ENCODE measurements around the gene PGAP6. TPM values are rescaled to one million over a fixed set of nuclear protein-coding genes. Genes with fewer than 3 reads are reported as not detected.

Gene PGAP6
- total RNA-seq, 1 donor from 2014 or later = 133 TPM

DNA sequence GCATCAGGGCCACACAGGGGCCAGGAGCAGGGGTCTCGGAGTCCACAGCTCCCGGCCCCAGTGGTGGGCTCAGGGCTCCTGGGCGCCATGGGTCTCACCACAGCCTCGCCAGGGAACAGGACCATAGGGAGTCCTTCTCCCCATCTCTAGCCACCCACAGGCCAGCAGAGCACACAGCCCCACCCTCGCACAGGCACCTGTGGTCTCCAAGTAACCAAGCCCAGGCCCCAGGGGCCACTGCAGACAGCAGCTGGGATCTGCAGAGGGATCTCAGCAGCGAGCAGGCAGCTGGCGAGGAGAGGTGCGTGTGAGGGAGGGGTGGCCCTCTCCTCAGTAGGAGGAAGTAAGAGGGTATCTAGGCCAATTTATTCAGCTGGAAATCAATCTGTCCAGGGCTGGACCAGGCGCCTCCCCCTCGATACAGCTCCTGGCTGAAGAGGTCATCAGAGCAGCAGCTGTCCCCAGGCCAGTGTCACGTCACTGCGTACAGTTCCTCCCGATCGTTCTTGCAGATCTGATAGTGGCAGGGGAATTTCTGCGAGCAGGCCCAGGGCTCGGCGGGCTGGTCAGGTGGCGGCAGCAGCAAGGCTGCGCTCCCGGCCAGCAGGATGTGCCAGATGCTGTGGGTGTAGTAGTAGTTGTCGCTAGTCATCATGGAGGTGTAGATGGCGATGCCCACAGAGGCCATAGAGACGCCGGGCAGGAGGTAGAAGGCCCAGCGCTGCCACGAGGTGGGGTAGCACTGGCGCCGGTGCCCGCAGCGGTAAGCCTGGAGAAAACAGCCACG, 10.1 kb downstream of the PGAP6 start:
- DNase-seq (ENCODE audit: low spot score) = no peak
- Mint-ChIP-seq H3K9me3 (ENCODE audit: unreplicated experiment) (no peaks in the 10 kb centered on the region), H3K27me3 (ENCODE audit: unreplicated experiment) (peaks cover 10% of the 10 kb centered on the region), H3K4me1 (ENCODE audit: unreplicated experiment) (peaks cover 2% of the 10 kb centered on the region), H3K4me3 (ENCODE audit: unreplicated experiment) (no peak overlapping the region), H3K36me3 (ENCODE audit: low read depth, unreplicated experiment) (peaks cover 16% of the 10 kb centered on the region), H3K27ac (ENCODE audit: unreplicated experiment) (no peak overlapping the region)
- TF ChIP-seq, protein P1, sequence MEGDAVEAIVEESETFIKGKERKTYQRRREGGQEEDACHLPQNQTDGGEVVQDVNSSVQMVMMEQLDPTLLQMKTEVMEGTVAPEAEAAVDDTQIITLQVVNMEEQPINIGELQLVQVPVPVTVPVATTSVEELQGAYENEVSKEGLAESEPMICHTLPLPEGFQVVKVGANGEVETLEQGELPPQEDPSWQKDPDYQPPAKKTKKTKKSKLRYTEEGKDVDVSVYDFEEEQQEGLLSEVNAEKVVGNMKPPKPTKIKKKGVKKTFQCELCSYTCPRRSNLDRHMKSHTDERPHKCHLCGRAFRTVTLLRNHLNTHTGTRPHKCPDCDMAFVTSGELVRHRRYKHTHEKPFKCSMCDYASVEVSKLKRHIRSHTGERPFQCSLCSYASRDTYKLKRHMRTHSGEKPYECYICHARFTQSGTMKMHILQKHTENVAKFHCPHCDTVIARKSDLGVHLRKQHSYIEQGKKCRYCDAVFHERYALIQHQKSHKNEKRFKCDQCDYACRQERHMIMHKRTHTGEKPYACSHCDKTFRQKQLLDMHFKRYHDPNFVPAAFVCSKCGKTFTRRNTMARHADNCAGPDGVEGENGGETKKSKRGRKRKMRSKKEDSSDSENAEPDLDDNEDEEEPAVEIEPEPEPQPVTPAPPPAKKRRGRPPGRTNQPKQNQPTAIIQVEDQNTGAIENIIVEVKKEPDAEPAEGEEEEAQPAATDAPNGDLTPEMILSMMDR (IDR thresholded peaks at IDR 0.05; ENCODE audit: unreplicated experiment) = no peak

DNA sequence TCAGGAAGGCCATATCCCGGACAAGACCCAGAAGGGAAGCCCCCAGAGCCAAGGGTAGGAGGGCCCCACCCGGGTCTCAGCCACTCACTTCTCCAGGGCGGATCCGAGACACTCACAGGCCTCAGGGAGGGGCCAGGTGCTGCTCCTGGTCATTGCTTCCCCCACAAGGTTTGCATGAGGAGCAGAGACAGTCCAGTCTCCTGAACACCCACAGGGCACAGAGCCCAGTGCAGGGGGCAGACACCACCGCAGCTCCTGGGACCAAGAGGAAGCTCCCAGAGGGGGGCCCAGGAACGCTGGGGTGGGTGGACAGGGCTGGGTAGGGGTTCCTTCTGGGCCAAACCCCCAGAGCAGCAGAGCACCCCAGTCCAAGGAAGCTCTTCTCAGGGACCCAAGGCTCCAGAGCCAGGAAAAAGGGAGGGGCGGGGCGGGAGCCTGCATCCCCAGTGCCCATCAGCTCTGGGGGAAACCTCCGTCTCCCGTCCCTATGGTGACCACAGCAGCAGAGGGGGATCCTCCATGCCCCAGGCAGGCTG, 10.7 kb downstream of the PGAP6 start:
- peak overlapping the region; percentile 76 for H3K27ac Mint-ChIP-seq (ENCODE audit: unreplicated experiment)
- peaks cover 10% of the 10 kb centered on the region for H3K27me3 Mint-ChIP-seq (ENCODE audit: unreplicated experiment)
- peaks cover 2% of the 10 kb centered on the region for H3K4me1 Mint-ChIP-seq (ENCODE audit: unreplicated experiment)
- H3K9me3 Mint-ChIP-seq (ENCODE audit: unreplicated experiment) = no peaks in the 10 kb centered on the region
- no peak for DNase-seq (ENCODE audit: low spot score)
- H3K4me3 Mint-ChIP-seq (ENCODE audit: unreplicated experiment) = peak overlapping the region; percentile 93
- TF ChIP-seq, protein P1 (IDR thresholded peaks at IDR 0.05; ENCODE audit: unreplicated experiment) = no peak
- peaks cover 16% of the 10 kb centered on the region for H3K36me3 Mint-ChIP-seq (ENCODE audit: low read depth, unreplicated experiment)

DNA sequence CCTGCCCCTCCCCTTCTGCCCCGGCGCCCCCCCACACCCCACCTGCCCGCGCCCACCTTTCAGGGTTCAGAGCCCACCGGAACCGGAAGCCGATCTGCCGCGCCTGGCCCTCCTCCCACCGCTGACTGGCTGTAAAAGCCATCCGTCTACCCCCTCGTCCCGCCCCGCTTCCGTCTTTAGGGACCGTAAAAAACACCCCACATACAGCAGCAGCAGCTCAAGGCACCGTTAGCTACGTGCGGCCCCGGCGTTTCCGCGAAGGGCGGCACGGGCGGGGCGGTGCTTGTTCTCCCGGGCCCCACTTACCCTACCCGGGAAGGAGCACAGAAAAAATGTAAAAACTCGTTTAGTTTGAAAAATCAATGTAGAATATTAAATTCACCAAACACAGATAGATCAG, 11.3 kb downstream of the PGAP6 start, which contains the start of gene MRPL28:
TSS of gene MRPL28 (minus strand) at position 96 of the 400 bp plus-strand sequence. CDS start 320 bp downstream, outside the sequence.
- Mint-ChIP-seq H3K4me3 (ENCODE audit: unreplicated experiment) (peak within 1 kb of the TSS; percentile 93), H3K4me1 (ENCODE audit: unreplicated experiment) (peaks cover 2% of the 10 kb centered on the region), H3K27me3 (ENCODE audit: unreplicated experiment) (peaks cover 10% of the 10 kb centered on the region), H3K27ac (ENCODE audit: unreplicated experiment) (peak within 1 kb of the TSS; percentile 76), H3K36me3 (ENCODE audit: low read depth, unreplicated experiment) (peaks cover 16% of the 10 kb centered on the region), H3K9me3 (ENCODE audit: unreplicated experiment) (no peaks in the 10 kb centered on the region)
- TF ChIP-seq, protein P1 (IDR thresholded peaks at IDR 0.05; ENCODE audit: unreplicated experiment) = no peak
- peak; percentile 90 for DNase-seq (ENCODE audit: low spot score)

DNA sequence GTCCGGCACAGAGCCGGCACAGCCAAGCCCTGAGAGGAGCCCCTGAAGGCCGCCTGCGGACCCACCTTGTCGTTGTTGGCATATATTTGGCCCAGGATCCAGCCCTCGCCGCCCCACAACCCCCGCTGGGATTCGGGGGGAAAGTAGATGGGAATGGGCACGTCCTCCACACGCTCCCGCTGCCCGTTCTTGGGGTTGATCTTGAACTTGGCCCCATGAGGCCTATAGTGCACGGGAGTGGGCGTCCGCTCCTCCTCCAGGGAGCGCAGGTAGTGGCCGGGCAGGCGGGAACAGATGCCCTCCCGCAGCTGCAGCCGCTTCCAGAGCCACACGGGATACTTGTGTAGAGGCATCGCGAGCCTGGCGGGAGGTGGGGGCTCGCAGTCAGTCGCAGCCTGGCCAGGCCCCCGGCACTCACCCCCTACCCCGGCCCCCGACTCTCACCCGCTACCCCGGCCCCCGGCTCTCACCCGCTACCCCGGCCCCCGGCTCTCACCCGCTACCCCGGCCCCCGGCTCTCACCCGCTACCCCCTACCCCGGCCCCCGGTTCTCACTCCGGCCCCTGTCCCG, 11.8 kb downstream of the PGAP6 start:
- TF ChIP-seq, protein P1 (IDR thresholded peaks at IDR 0.05; ENCODE audit: unreplicated experiment) = no peak
- Mint-ChIP-seq H3K27ac (ENCODE audit: unreplicated experiment) (no peak overlapping the region), H3K9me3 (ENCODE audit: unreplicated experiment) (no peaks in the 10 kb centered on the region), H3K36me3 (ENCODE audit: low read depth, unreplicated experiment) (peaks cover 16% of the 10 kb centered on the region), H3K27me3 (ENCODE audit: unreplicated experiment) (peaks cover 10% of the 10 kb centered on the region), H3K4me1 (ENCODE audit: unreplicated experiment) (peaks cover 2% of the 10 kb centered on the region), H3K4me3 (ENCODE audit: unreplicated experiment) (peak overlapping the region; percentile 93)
- peak; percentile 50 for DNase-seq (ENCODE audit: low spot score)
